ENCODE results near the gene DUSP10. TPM values are rescaled to one million over a fixed set of nuclear protein-coding genes. Genes with fewer than 3 reads are reported as not detected.

Gene DUSP10
- total RNA-seq, 2 donors from 2014 or later = 6.5 to 11.7 TPM

DNA sequence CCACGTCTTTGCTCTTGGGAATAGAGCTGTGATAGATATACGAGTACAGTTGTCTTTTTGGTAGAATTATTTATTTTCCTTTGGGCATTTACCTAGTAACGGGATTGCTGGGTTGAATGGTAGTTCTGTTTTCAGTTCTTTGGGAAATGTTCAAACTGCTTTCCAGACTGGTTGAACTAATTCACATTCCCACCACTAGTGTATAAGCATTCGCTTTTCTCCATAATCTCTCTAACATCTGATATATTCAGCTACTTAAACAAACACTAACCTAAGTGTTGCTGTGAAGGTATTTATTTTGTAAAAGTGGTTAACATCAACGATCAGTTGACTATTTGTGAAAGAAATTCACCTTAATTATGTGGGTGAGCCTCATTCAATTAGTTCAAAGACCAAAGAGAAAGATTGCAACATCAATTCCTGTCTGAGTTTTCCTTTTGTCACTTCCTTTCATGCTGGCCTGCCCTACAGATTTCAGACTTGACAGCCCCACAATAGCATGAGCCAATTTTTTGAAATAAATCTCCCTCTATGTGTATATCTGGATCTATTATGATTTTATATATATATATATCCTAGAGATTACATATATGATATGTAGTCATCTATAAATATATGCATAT, 26.7 kb upstream of the DUSP10 start:
- no peak for DNase-seq
- H3K9me3 ChIP-seq (ENCODE audit: control insufficient read depth, low read length) = peaks cover 7% of the 10 kb centered on the region
- no peaks in the 10 kb centered on the region for H3K36me3 ChIP-seq (ENCODE audit: control insufficient read depth, insufficient read depth, low read length)
- no peak overlapping the region for H3K27ac Mint-ChIP-seq
- no peak overlapping the region for H3K9ac ChIP-seq (ENCODE audit: extremely low read depth, low read length, poor library complexity, severe bottlenecking)
- no peaks in the 10 kb centered on the region for H3K36me3 Mint-ChIP-seq (ENCODE audit: low read depth)
- no peak overlapping the region for H3K27ac ChIP-seq (ENCODE audit: low read depth, low read length)
- no peaks in the 10 kb centered on the region for H3K9me3 Mint-ChIP-seq
- TF ChIP-seq, protein P1, sequence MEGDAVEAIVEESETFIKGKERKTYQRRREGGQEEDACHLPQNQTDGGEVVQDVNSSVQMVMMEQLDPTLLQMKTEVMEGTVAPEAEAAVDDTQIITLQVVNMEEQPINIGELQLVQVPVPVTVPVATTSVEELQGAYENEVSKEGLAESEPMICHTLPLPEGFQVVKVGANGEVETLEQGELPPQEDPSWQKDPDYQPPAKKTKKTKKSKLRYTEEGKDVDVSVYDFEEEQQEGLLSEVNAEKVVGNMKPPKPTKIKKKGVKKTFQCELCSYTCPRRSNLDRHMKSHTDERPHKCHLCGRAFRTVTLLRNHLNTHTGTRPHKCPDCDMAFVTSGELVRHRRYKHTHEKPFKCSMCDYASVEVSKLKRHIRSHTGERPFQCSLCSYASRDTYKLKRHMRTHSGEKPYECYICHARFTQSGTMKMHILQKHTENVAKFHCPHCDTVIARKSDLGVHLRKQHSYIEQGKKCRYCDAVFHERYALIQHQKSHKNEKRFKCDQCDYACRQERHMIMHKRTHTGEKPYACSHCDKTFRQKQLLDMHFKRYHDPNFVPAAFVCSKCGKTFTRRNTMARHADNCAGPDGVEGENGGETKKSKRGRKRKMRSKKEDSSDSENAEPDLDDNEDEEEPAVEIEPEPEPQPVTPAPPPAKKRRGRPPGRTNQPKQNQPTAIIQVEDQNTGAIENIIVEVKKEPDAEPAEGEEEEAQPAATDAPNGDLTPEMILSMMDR (conservative IDR thresholded peaks at IDR 0.05) = peak; percentile 55
- H3K4me3 ChIP-seq (ENCODE audit: low read length) = no peak overlapping the region
- peaks cover 25% of the 10 kb centered on the region for H3K27me3 Mint-ChIP-seq (ENCODE audit: insufficient read depth)
- no peaks in the 10 kb centered on the region for H3K4me1 ChIP-seq (ENCODE audit: control insufficient read depth, insufficient read depth, low read length)
- peaks cover 31% of the 10 kb centered on the region for H3K27me3 ChIP-seq (ENCODE audit: control insufficient read depth, insufficient read depth, low read length, poor library complexity, severe bottlenecking)
- H3K4me1 Mint-ChIP-seq = peaks cover 16% of the 10 kb centered on the region
- WGBS, 2 experiments (ENCODE audit: insufficient coverage in 1 of 2, insufficient read length in 1 of 2) = 95 to 100% methylated on average over 1 to 5 of the region's 5 CpGs
- no peak overlapping the region for H3K4me3 Mint-ChIP-seq

- Histone ChIP-seq H3K9me3 (ENCODE audit: control insufficient read depth, low read length) (peaks cover 7% of the 10 kb centered on the region), H3K4me3 (ENCODE audit: low read length) (no peak overlapping the region), H3K27ac (ENCODE audit: low read depth, low read length) (no peak overlapping the region), H3K36me3 (ENCODE audit: control insufficient read depth, insufficient read depth, low read length) (no peaks in the 10 kb centered on the region), H3K27me3 (ENCODE audit: control insufficient read depth, insufficient read depth, low read length, poor library complexity, severe bottlenecking) (peaks cover 10% of the 10 kb centered on the region), H3K4me1 (ENCODE audit: control insufficient read depth, insufficient read depth, low read length) (no peaks in the 10 kb centered on the region), H3K9ac (ENCODE audit: extremely low read depth, low read length, poor library complexity, severe bottlenecking) (no peak overlapping the region)
- Mint-ChIP-seq H3K27ac (no peak overlapping the region), H3K4me1 (peaks cover 9% of the 10 kb centered on the region), H3K4me3 (no peak overlapping the region), H3K27me3 (ENCODE audit: insufficient read depth) (peaks cover 7% of the 10 kb centered on the region), H3K36me3 (ENCODE audit: low read depth) (no peaks in the 10 kb centered on the region), H3K9me3 (no peaks in the 10 kb centered on the region)
- 64% methylated on average over 1 of the region's 1 CpG; no CpG with 5 or more reads in 1 of the 2 experiments for WGBS, 2 experiments (ENCODE audit: insufficient coverage in 1 of 2, insufficient read length in 1 of 2)
- DNase-seq = no peak
- TF ChIP-seq, protein P1 (conservative IDR thresholded peaks at IDR 0.05) = no peak
Measured at GRCh38 chr1:221766210-221766609, 24.3 kb upstream of the DUSP10 start.

DNA sequence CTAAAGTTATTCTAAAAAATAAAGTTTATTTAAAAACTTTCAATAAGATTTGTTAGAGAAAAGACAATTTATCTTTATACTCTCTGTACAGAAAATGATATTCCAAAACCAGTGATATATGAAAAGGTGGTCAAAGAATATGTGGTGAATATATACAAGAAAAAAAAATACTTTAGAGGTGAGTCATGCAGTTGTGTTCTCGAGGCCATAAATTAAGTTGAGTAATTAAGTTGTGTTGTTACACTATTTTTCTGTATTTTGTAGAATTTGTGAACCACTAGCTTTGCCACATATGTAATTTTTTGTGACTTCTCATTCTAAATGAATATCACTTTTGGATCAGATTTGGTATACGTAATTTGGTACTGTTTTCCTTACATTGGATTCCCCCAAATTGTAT, 23.6 kb upstream of the DUSP10 start:
- 44 to 100% methylated on average over 1 to 2 of the region's 2 CpGs for WGBS, 2 experiments (ENCODE audit: insufficient coverage in 1 of 2, insufficient read length in 1 of 2)
- no peak for DNase-seq
- H3K4me1 Mint-ChIP-seq = peaks cover 10% of the 10 kb centered on the region
- no peak overlapping the region for H3K27ac ChIP-seq (ENCODE audit: low read depth, low read length)
- no peaks in the 10 kb centered on the region for H3K36me3 Mint-ChIP-seq (ENCODE audit: low read depth)
- no peak overlapping the region for H3K9ac ChIP-seq (ENCODE audit: extremely low read depth, low read length, poor library complexity, severe bottlenecking)
- no peaks in the 10 kb centered on the region for H3K4me1 ChIP-seq (ENCODE audit: control insufficient read depth, insufficient read depth, low read length)
- TF ChIP-seq, protein P1 (conservative IDR thresholded peaks at IDR 0.05) = no peak
- no peak overlapping the region for H3K27ac Mint-ChIP-seq
- H3K9me3 ChIP-seq (ENCODE audit: control insufficient read depth, low read length) = peaks cover 7% of the 10 kb centered on the region
- no peaks in the 10 kb centered on the region for H3K9me3 Mint-ChIP-seq
- peaks cover 7% of the 10 kb centered on the region for H3K27me3 ChIP-seq (ENCODE audit: control insufficient read depth, insufficient read depth, low read length, poor library complexity, severe bottlenecking)
- peaks cover 2% of the 10 kb centered on the region for H3K27me3 Mint-ChIP-seq (ENCODE audit: insufficient read depth)
- H3K4me3 Mint-ChIP-seq = no peak overlapping the region
- no peaks in the 10 kb centered on the region for H3K36me3 ChIP-seq (ENCODE audit: control insufficient read depth, insufficient read depth, low read length)
- no peak overlapping the region for H3K4me3 ChIP-seq (ENCODE audit: low read length)
